ENCODE data around the gene PPM1K. TPM values are rescaled to one million over a fixed set of nuclear protein-coding genes. Genes with fewer than 3 reads are reported as not detected.

PPM1K gene
- total and polyA plus RNA-seq, 4 experiments from 2014 or later, result 82.2 to 84.5 (median 84.0) TPM

DNA sequence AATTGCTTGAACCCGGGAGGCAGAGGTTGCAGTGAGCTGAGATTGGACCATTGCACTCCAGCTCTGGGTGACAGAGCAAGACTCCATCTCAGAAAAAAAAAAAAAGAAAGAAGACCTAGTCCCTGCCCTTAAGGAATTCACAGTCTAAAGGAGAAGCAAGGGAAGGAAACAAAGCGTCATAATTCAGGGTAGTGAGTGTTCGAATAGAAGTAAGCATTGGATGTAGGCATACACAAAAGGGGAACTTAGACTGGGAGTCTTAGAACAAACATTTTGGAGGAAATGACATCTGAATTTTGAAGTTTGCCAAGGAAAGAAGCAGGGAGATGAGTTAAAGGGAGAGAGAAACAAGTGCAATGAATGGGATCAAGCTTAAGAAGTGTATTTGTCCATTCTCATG is 32.4 kb downstream of the PPM1K start:
- Mint-ChIP-seq H3K9me3 (no peaks in the 10 kb centered on the region), H3K4me3 (no peak overlapping the region), H3K27me3 (peaks cover 0 to 1% of the 10 kb centered on the region in 2 donors), H3K27ac (no peak overlapping the region), H3K36me3 (no peaks in the 10 kb centered on the region), H3K4me1 (no peaks in the 10 kb centered on the region)
- CTCF ChIA-PET (ENCODE audit: partially characterized antibody), result no interaction called here
- H3K27ac ChIP-seq (ENCODE audit: low read depth, low read length), result no peak overlapping the region
- no peaks in the 10 kb centered on the region for H3K4me1 ChIP-seq (ENCODE audit: insufficient read depth, low read length)
- H3K9me3 ChIP-seq (ENCODE audit: control insufficient read depth in 1 of 2, low read length in 2 of 2), result no peaks in the 10 kb centered on the region
- POLR2A ChIA-PET (ENCODE audit: partially characterized antibody), result no interaction called here
- H3K4me3 ChIP-seq (ENCODE audit: low read length in 2 of 2), result no peak overlapping the region
- no peak for DNase-seq
- no peaks in the 10 kb centered on the region for H3K36me3 ChIP-seq (ENCODE audit: insufficient read depth, low read length)
- intact Hi-C loops (cut with micrococcal nuclease), result no loop called here
- no peaks in the 10 kb centered on the region for H3K27me3 ChIP-seq (ENCODE audit: insufficient read depth, low read length)

DNA sequence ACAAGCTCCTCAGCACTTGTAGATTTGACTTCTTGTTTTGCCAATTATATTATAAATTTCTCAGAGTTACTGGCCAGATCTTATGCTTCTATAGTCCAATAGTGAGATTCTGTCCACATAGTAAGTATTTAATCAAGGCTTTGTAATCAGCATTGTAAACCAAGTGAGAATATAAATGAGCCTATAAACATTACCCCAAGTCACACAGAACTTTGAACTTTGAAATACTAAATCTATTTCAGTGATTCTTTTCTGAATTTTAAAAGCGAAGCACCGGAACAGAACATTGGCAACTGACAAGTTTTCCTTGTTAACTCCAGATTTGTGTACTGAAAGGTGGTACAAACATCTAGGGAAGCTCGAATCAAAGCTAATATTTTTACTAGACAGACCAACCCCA is 37.2 kb downstream of the PPM1K start:
- peaks cover 1 to 2% of the 10 kb centered on the region in 2 donors for H3K27me3 Mint-ChIP-seq
- Histone ChIP-seq H3K4me3 (ENCODE audit: low read length in 2 of 2) (no peak overlapping the region), H3K4me1 (ENCODE audit: insufficient read depth, low read length) (peaks cover 13% of the 10 kb centered on the region), H3K27me3 (ENCODE audit: insufficient read depth, low read length) (no peaks in the 10 kb centered on the region), H3K36me3 (ENCODE audit: insufficient read depth, low read length) (no peaks in the 10 kb centered on the region), H3K9me3 (ENCODE audit: control insufficient read depth in 1 of 2, low read length in 2 of 2) (no peaks in the 10 kb centered on the region), H3K27ac (ENCODE audit: low read depth, low read length) (no peak overlapping the region)
- no peak overlapping the region for H3K4me3 Mint-ChIP-seq
- no peaks in the 10 kb centered on the region for H3K36me3 Mint-ChIP-seq
- H3K9me3 Mint-ChIP-seq, result no peaks in the 10 kb centered on the region
- POLR2A ChIA-PET (ENCODE audit: partially characterized antibody), result no interaction called here
- H3K4me1 Mint-ChIP-seq, result peaks cover 7 to 15% (median 10%) of the 10 kb centered on the region in 4 donors
- DNase-seq, result no peak
- no peak overlapping the region for H3K27ac Mint-ChIP-seq
- CTCF ChIA-PET (ENCODE audit: partially characterized antibody), result interaction anchor here (0.7 to 0.9 kb wide), 2 partner anchors 134 to 268 kb away, joined by 3 to 4 read pairs; no protein-coding TSS in a partner anchor
- intact Hi-C loops (cut with micrococcal nuclease), result no loop called here

DNA sequence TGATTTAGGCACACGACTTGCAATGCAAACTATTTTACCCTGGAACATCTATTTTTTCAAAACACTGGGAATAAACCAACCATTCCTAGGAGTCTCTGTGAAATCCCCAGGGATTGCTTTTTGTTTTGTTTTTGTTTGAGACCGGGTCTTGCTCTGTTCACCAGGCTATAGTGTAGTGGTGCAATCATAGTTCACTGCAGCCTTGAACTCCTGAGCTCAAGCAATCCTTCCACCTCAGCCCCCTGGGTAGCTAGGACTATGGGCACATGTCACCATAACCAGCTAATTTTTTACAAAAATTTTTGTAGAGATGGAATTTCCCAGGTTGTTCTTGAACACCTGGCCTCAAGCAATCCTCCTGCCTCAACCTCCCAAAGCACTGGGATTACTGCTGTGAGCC is 37.8 kb downstream of the PPM1K start:
- Mint-ChIP-seq H3K4me3 (no peak overlapping the region), H3K36me3 (no peaks in the 10 kb centered on the region), H3K4me1 (peaks cover 7 to 15% (median 10%) of the 10 kb centered on the region in 4 donors), H3K27me3 (peaks cover 1 to 2% of the 10 kb centered on the region in 2 donors), H3K9me3 (no peaks in the 10 kb centered on the region), H3K27ac (peak overlapping the region in 1 of 7 donors; percentile 49)
- Histone ChIP-seq H3K4me3 (ENCODE audit: low read length in 2 of 2) (no peak overlapping the region), H3K27ac (ENCODE audit: low read depth, low read length) (no peak overlapping the region), H3K9me3 (ENCODE audit: control insufficient read depth in 1 of 2, low read length in 2 of 2) (no peaks in the 10 kb centered on the region), H3K27me3 (ENCODE audit: insufficient read depth, low read length) (no peaks in the 10 kb centered on the region), H3K36me3 (ENCODE audit: insufficient read depth, low read length) (no peaks in the 10 kb centered on the region), H3K4me1 (ENCODE audit: insufficient read depth, low read length) (peaks cover 13% of the 10 kb centered on the region)
- ChIA-PET POLR2A (ENCODE audit: partially characterized antibody) (no interaction called here), CTCF (ENCODE audit: partially characterized antibody) (no interaction called here)
- no peak for DNase-seq
- intact Hi-C loops (cut with micrococcal nuclease), result no loop called here

DNA sequence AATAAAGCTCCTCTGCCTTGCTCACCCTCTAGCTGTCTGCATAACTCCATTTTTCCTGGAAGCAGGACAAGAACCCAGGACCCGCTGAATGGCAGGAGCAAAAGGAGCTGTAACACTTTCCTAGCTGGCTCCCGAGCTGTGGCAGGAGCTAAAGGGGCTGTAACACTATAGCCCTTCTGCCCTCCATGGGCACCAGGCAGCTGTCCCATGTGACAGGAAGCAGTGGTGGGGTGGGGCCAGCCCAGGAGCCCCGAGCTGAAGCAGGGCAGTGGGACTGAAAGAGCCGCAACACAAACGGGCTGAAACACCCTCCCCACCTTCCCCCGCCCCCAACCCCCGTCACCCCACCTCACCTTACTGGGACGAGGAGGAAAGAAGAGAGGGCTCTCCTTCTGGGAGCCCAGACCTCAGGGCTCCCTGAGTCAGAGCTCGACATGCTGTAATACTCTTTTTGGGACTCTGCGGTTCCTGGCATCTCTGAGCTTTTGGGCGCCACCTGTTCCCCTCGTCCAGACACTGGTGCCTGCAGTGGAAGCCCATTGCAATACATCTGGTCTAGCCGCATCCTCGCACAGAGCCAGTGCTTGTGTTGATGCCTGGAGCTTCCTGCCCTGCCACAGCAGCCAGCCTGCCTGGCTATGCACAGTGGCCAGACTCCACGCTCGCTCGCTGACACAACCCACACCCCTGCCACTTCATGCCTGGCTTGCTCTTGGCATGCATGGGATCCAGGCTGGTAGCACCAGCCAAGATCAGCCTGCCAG is 39.4 kb downstream of the PPM1K start:
- Mint-ChIP-seq H3K4me3 (peak overlapping the region; percentile 43 to 83 (median 72)), H3K27me3 (peaks cover 1 to 2% of the 10 kb centered on the region in 2 donors), H3K4me1 (peaks cover 7 to 15% (median 10%) of the 10 kb centered on the region in 4 donors), H3K27ac (peak overlapping the region in 4 of 7 donors; percentile 8 to 75 (median 28)), H3K36me3 (no peaks in the 10 kb centered on the region), H3K9me3 (no peaks in the 10 kb centered on the region)
- peaks cover 13% of the 10 kb centered on the region for H3K4me1 ChIP-seq (ENCODE audit: insufficient read depth, low read length)
- intact Hi-C loops (cut with micrococcal nuclease), result no loop called here
- no peaks in the 10 kb centered on the region for H3K9me3 ChIP-seq (ENCODE audit: control insufficient read depth in 1 of 2, low read length in 2 of 2)
- no peak overlapping the region for H3K27ac ChIP-seq (ENCODE audit: low read depth, low read length)
- DNase-seq, result peak; percentile 11 to 47 (median 17)
- H3K36me3 ChIP-seq (ENCODE audit: insufficient read depth, low read length), result no peaks in the 10 kb centered on the region
- POLR2A ChIA-PET (ENCODE audit: partially characterized antibody), result interaction anchor here (0.6 to 2.0 kb wide), 2 partner anchors 39 to 90 kb away, joined by 3 to 16 read pairs; partner anchors contain the start of gene PPM1K
- no peak overlapping the region for H3K4me3 ChIP-seq (ENCODE audit: low read length in 2 of 2)
- CTCF ChIA-PET (ENCODE audit: partially characterized antibody), result interaction anchor here (1.0 to 1.8 kb wide), 5 partner anchors 26 to 573 kb away, joined by 3 to 5 read pairs (median 3); partner anchors contain the start of gene PPM1K
- no peaks in the 10 kb centered on the region for H3K27me3 ChIP-seq (ENCODE audit: insufficient read depth, low read length)

DNA sequence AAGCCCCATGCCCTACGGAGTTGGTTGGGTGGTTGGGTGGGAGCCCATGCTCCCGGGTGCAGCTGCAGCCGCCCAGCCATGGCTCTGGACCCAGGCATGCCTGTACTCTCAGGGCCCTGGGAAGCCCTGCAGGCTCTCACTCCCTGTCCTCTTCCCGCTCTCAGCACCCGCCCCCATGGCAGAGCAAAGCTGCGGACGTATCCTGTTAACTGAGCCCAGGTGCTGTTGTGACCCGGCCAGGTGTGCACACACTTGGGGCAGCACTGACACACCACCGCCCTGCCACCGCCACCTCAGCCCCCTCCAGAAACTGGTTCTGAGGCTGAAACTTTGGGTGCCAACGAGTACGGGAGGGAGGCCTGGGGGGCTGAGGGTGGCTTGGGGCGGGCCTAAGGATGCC is 40.3 kb downstream of the PPM1K start:
- Mint-ChIP-seq H3K4me3 (no peak overlapping the region), H3K27me3 (peaks cover 1 to 2% of the 10 kb centered on the region in 2 donors), H3K27ac (no peak overlapping the region), H3K9me3 (no peaks in the 10 kb centered on the region), H3K4me1 (peaks cover 7 to 15% (median 10%) of the 10 kb centered on the region in 4 donors), H3K36me3 (no peaks in the 10 kb centered on the region)
- Histone ChIP-seq H3K36me3 (ENCODE audit: insufficient read depth, low read length) (no peaks in the 10 kb centered on the region), H3K4me1 (ENCODE audit: insufficient read depth, low read length) (peaks cover 13% of the 10 kb centered on the region), H3K9me3 (ENCODE audit: control insufficient read depth in 1 of 2, low read length in 2 of 2) (no peaks in the 10 kb centered on the region), H3K4me3 (ENCODE audit: low read length in 2 of 2) (no peak overlapping the region), H3K27me3 (ENCODE audit: insufficient read depth, low read length) (no peaks in the 10 kb centered on the region), H3K27ac (ENCODE audit: low read depth, low read length) (no peak overlapping the region)
- ChIA-PET POLR2A (ENCODE audit: partially characterized antibody) (interaction anchor here (2.0 kb wide), 1 partner anchor 40 kb away, joined by 16 read pairs; the partner anchor contains the start of gene PPM1K), CTCF (ENCODE audit: partially characterized antibody) (interaction anchor here (1.2 to 1.5 kb wide), 2 partner anchors 212 to 574 kb away, joined by 3 read pairs; no protein-coding TSS in a partner anchor)
- DNase-seq, result no peak
- intact Hi-C loops (cut with micrococcal nuclease), result no loop called here

DNA sequence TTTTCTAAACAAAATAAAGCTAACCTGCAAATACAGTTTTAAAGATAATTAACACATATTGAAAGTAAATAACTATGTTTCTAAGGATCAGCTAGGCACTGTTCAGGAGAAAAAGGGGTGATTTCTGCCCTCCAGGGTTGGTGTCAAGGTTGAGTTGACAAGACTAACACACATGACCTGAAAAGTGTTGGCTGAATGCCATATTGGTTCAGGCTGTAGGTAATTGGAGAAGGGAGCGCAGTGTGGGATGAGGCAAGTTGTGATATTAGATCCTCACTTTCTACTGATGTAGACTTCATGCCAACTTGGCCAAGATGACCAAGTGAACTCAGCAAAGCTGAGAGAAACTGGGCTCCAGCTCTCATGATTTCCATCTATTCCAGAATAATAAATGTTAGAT is 42.2 kb downstream of the PPM1K start:
- Histone ChIP-seq H3K27ac (ENCODE audit: low read depth, low read length) (no peak overlapping the region), H3K27me3 (ENCODE audit: insufficient read depth, low read length) (no peaks in the 10 kb centered on the region), H3K4me1 (ENCODE audit: insufficient read depth, low read length) (peaks cover 13% of the 10 kb centered on the region), H3K9me3 (ENCODE audit: control insufficient read depth in 1 of 2, low read length in 2 of 2) (no peaks in the 10 kb centered on the region), H3K36me3 (ENCODE audit: insufficient read depth, low read length) (no peaks in the 10 kb centered on the region), H3K4me3 (ENCODE audit: low read length in 2 of 2) (no peak overlapping the region)
- Mint-ChIP-seq H3K27ac (no peak overlapping the region), H3K27me3 (peaks cover 0 to 2% of the 10 kb centered on the region in 2 donors), H3K9me3 (peaks cover 0 to 5% (median 0%) of the 10 kb centered on the region in 8 donors), H3K36me3 (no peaks in the 10 kb centered on the region), H3K4me3 (no peak overlapping the region), H3K4me1 (peaks cover 7 to 15% (median 10%) of the 10 kb centered on the region in 4 donors)
- ChIA-PET POLR2A (ENCODE audit: partially characterized antibody) (no interaction called here), CTCF (ENCODE audit: partially characterized antibody) (interaction anchor here (0.8 to 1.1 kb wide), 2 partner anchors 24 to 31 kb away, joined by 3 read pairs; no protein-coding TSS in a partner anchor)
- intact Hi-C loops (cut with micrococcal nuclease), result no loop called here
- DNase-seq, result no peak

DNA sequence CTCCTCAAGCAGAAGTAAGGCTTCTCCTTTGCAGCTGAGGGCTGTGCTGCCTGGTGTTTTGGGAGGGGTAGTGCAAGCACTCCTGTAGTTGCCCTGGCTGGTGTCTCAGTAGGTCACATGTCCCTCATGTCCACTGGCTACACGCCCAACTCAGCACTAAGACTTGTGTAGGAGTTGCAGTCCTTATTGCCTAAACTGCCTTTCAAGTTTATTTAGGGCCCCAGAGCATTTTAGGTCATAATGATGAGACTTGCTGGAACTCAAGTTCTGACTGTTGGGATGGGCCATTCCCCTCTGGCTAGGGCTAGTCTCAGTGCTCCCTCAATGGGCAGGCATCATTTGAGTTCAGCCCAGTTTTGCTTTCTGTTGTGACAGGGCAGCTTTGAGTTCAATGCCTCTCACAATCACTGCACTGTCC is 44.1 kb downstream of the PPM1K start:
- Histone ChIP-seq H3K4me1 (ENCODE audit: insufficient read depth, low read length) (peaks cover 8% of the 10 kb centered on the region), H3K27me3 (ENCODE audit: insufficient read depth, low read length) (no peaks in the 10 kb centered on the region), H3K9me3 (ENCODE audit: control insufficient read depth in 1 of 2, low read length in 2 of 2) (no peaks in the 10 kb centered on the region), H3K36me3 (ENCODE audit: insufficient read depth, low read length) (no peaks in the 10 kb centered on the region), H3K27ac (ENCODE audit: low read depth, low read length) (no peak overlapping the region), H3K4me3 (ENCODE audit: low read length in 2 of 2) (no peak overlapping the region)
- Mint-ChIP-seq H3K27me3 (no peaks in the 10 kb centered on the region), H3K27ac (no peak overlapping the region), H3K9me3 (peaks cover 0 to 5% (median 0%) of the 10 kb centered on the region in 8 donors), H3K4me1 (peaks cover 2 to 7% (median 4%) of the 10 kb centered on the region in 4 donors), H3K36me3 (no peaks in the 10 kb centered on the region), H3K4me3 (no peak overlapping the region)
- CTCF ChIA-PET (ENCODE audit: partially characterized antibody), result interaction anchor here (1.2 kb wide), 1 partner anchor 32 kb away, joined by 4 read pairs; no protein-coding TSS in a partner anchor
- DNase-seq, result no peak
- intact Hi-C loops (cut with micrococcal nuclease), result no loop called here
- POLR2A ChIA-PET (ENCODE audit: partially characterized antibody), result no interaction called here
